K562 (cell line): ENCODE measurements around the gene TLNRD1. TPM values are rescaled to one million over a fixed set of nuclear protein-coding genes. Genes with fewer than 3 reads are reported as not detected.

Experiments used
- ATAC-seq: fragments of 200-7000 bp; cut with Tn5 transposase; 3 replicates; pipeline ENCODE4 v1.9.1; 2020; ENCODE audit warnings: moderate library complexity
- BruUV-seq: library from RNA; stranded (reverse); fragments of 400-500 nt; replicated peaks from 2 replicates; lab custom pipeline; 2021; lab: Mats Ljungman, UMichigan
- CTCF ChIA-PET: fragments of 300-600 bp; formaldehyde crosslinking; extraction: SDS; loops from one replicate; lab custom pipeline; 2021; ENCODE audit warnings: low intra/inter-chr PET ratio; lab: Yijun Ruan, JAX
- POLR2A ChIA-PET: fragments of 300-600, 350-650 bp; sonication (Branson Sonifier 250); formaldehyde crosslinking; extraction: SDS; loops from one replicate; lab custom pipeline; 2021; ENCODE audit warnings: antibody characterized with exemption, inconsistent platforms; lab: Yijun Ruan, JAX
- DNase-seq, 4 experiments: peaks; one replicate each; pipeline versions ENCODE4 v3.0.0 to v3.0.0-alpha.2; 2011 to 2018; ENCODE audit warnings: low spot score in 3 of 4, mixed read lengths in 3 of 4; ENCODE audit errors: extremely low read depth in 1 of 4
- FAIRE-seq: peaks from 2 replicates; lab custom pipeline; 2011; peaks lifted over from hg19 to GRCh38; lab: Jason Lieb, UNC
- H2AFZ ChIP-seq: 2 replicates; pipeline ENCODE4 v1.6.0; 2011; ENCODE audit warnings: low read depth, low read length, control low read depth, inconsistent platforms
- H3K27ac ChIP-seq: fragments of 200-600 bp; 3 replicates; pipeline ENCODE4 v1.8.0; 2011; ENCODE audit warnings: low read depth, mild to moderate bottlenecking, control low read depth, inconsistent platforms, low read length, moderate library complexity, mixed read lengths; ENCODE audit errors: extremely low read depth
- H3K27me3 ChIP-seq, 2 experiments: fragments of 300-600 bp in 1 of 2; 2 replicates in 1 of 2; 3 replicates in 1 of 2; pipeline versions ENCODE4 v1.6.0 to v1.8.0; 2011; ENCODE audit warnings: inconsistent platforms in 2 of 2, low read length in 2 of 2, mild to moderate bottlenecking in 1 of 2, mixed read lengths in 1 of 2, moderate library complexity in 1 of 2; ENCODE audit not compliant: control insufficient read depth in 2 of 2, insufficient read depth in 2 of 2
- H3K36me3 ChIP-seq: fragments of 300-600 bp; 3 replicates; pipeline ENCODE4 v1.8.0; 2011; ENCODE audit warnings: mild to moderate bottlenecking, low read length, inconsistent platforms; ENCODE audit not compliant: control insufficient read depth, insufficient read depth
- H3K4me1 ChIP-seq, 2 experiments: fragments of 200-600 bp in 1 of 2; replicated peaks in 1 of 2; 2 replicates in 1 of 2; 3 replicates in 1 of 2; pipeline versions ENCODE4 v1.5.1 to v1.8.0; 2011; ENCODE audit warnings: inconsistent platforms in 2 of 2, low read length in 2 of 2, mild to moderate bottlenecking in 1 of 2, mixed read lengths in 1 of 2, moderate library complexity in 1 of 2; ENCODE audit not compliant: control insufficient read depth in 2 of 2, insufficient read depth in 2 of 2
- H3K4me2 ChIP-seq: 2 replicates; pipeline ENCODE4 v1.6.1; 2011; ENCODE audit warnings: low read length, control low read depth, inconsistent platforms, mixed read lengths; ENCODE audit not compliant: insufficient read depth
- H3K4me3 ChIP-seq: fragments of 200-600 bp; sonication (generic), shearing (Covaris generic); 2 replicates; pipeline ENCODE4 v1.5.1; 2016; ENCODE audit warnings: control low read depth, inconsistent platforms
- H3K79me2 ChIP-seq: fragments of 200-600 bp; 3 replicates; pipeline ENCODE4 v1.8.0; 2011; ENCODE audit warnings: low read length, inconsistent platforms; ENCODE audit not compliant: control insufficient read depth, insufficient read depth
- H3K9ac ChIP-seq, 2 experiments: 2 replicates each; pipeline versions ENCODE4 v1.6.0 to v1.6.1; 2011; ENCODE audit warnings: low read depth in 2 of 2, low read length in 2 of 2, control low read depth in 1 of 2, inconsistent platforms in 1 of 2, mild to moderate bottlenecking in 1 of 2, mixed read lengths in 1 of 2; ENCODE audit not compliant: insufficient read depth in 1 of 2
- H3K9me1 ChIP-seq: one replicate; pipeline ENCODE4 v1.6.0; 2011; ENCODE audit warnings: inconsistent platforms, mild to moderate bottlenecking, low read length, moderate library complexity; ENCODE audit not compliant: control insufficient read depth, insufficient read depth
- H3K9me3 ChIP-seq: replicated peaks from 2 replicates; pipeline ENCODE4 v1.5.1; 2011; ENCODE audit warnings: low read depth, low read length, inconsistent platforms; ENCODE audit not compliant: control insufficient read depth, insufficient read depth
- H4K20me1 ChIP-seq: replicated peaks from 2 replicates; pipeline ENCODE4 v1.6.1; 2011; ENCODE audit warnings: low read length, inconsistent platforms, mixed read lengths; ENCODE audit not compliant: control insufficient read depth, insufficient read depth
- BRD9 ChIP-seq: fragments of 450-650 bp; IDR thresholded peaks from 2 replicates; pipeline ENCODE4 v1.6.1; 2018; ENCODE audit warnings: low read depth; ENCODE audit not compliant: partially characterized antibody
- CBX2 ChIP-seq: fragments of 200-600 bp; sonication (generic); IDR thresholded peaks from one replicate; pipeline ENCODE4 v1.6.1; 2012; ENCODE audit warnings: mild to moderate bottlenecking, low read length, inconsistent platforms; ENCODE audit not compliant: insufficient read depth, poor library complexity, severe bottlenecking
- JUND ChIP-seq, 2 experiments: IDR thresholded peaks; 2 replicates in 1 of 2; 3 replicates in 1 of 2; pipeline ENCODE4 v1.6.1; 2011; ENCODE audit warnings: borderline replicate concordance in 2 of 2, low read depth in 2 of 2, low read length in 2 of 2, improper control_type of control experiment in 1 of 2, missing biosample characterization in 1 of 2, missing genetic modification characterization in 1 of 2, missing genetic modification reagents in 1 of 2
- KLF16 ChIP-seq: IDR thresholded peaks from 2 replicates; pipeline ENCODE4 v1.6.1; 2016; ENCODE audit warnings: antibody characterized with exemption
- NFIX ChIP-seq: fragments of 250-450 bp; sonication (Bioruptor Pico); IDR thresholded peaks from 2 replicates; pipeline ENCODE4 v1.4.0; 2020; ENCODE audit warnings: low read depth, mild to moderate bottlenecking, moderate library complexity
- NRF1 ChIP-seq, 2 experiments: fragments of 450-650 bp; IDR thresholded peaks in 1 of 2; conservative IDR thresholded peaks in 1 of 2; 2 replicates each; pipeline ENCODE4 v1.6.1; 2014; ENCODE audit warnings: mild to moderate bottlenecking in 2 of 2
- POLR2A ChIP-seq: fragments of 450-650 bp; conservative IDR thresholded peaks from 2 replicates; pipeline ENCODE4 v1.6.1; 2016
- YY1 ChIP-seq, 3 experiments: IDR thresholded peaks; 2 replicates each; pipeline ENCODE4 v1.6.1; 2011; ENCODE audit warnings: low read length in 2 of 3, mild to moderate bottlenecking in 2 of 3, moderate library complexity in 2 of 3, borderline replicate concordance in 1 of 3, control low read depth in 1 of 3, low read depth in 1 of 3; ENCODE audit not compliant: insufficient read depth in 3 of 3, insufficient replicate concordance in 2 of 3, control insufficient read depth in 1 of 3, insufficient read length in 1 of 3; ENCODE audit errors: extremely low read depth in 1 of 3
- ZNF23 ChIP-seq: fragments of 250-450 bp; sonication (Bioruptor Pico); IDR thresholded peaks from 2 replicates; pipeline ENCODE4 v1.4.0; 2020; ENCODE audit warnings: mild to moderate bottlenecking
- WGBS: fragments of 100-300 bp; shearing (Covaris generic); methylation state at CpG from one replicate; pipeline ENCODE4 v1.1.6; 2016; ENCODE audit warnings: low coverage, mixed read lengths; ENCODE audit not compliant: insufficient coverage; ENCODE audit errors: missing lambda C conversion rate; 5-methylcytosine and 5-hydroxymethylcytosine counted together
- in situ Hi-C: fragments of 300-500 bp; cut with MboI; formaldehyde crosslinking; loops from 4 replicates; pipeline ENCODE4 v1.15.0; 2018; ENCODE audit warnings: inconsistent platforms, mixed read lengths
- intact Hi-C: fragments of 100-400 bp; cut with micrococcal nuclease; formaldehyde crosslinking; loops from 2 replicates; pipeline ENCODE4 v1.14.2; 2022
- polyA plus RNA-seq, 8 experiments: library from polyadenylated mRNA; depleted of rRNA in 4 of 8; stranded (reverse) in 5 of 8; unstranded in 3 of 8; fragments of >200 nt; fragmentation: Nextera tagmentation in 2 of 8; fragmentation: Illumina TruSeq in 1 of 8; extraction: Ambion mirVana in 2 of 8; extraction: Trizol in 1 of 8; gene quantifications; 2 replicates each; pipeline versions ENCODE4 v1.2.1 to v1.2.3, GENCODE V29; 2011 to 2014; ENCODE audit warnings: inconsistent platforms in 1 of 8, missing spikeins in 1 of 8
- total RNA-seq, 7 experiments: library from RNA; depleted of rRNA in 6 of 7; stranded (reverse); fragments of >200 nt in 6 of 7; fragmentation: Illumina TruSeq in 2 of 7; extraction: Trizol in 2 of 7; gene quantifications; 2 replicates each; pipeline versions ENCODE4 v1.2.1 to v1.2.3, GENCODE V29; 2011 to 2021; ENCODE audit warnings: low replicate concordance in 1 of 7
- TF ChIP-seq, protein P1 (sequence below): fragments of 250-450 bp; sonication (Bioruptor Pico); IDR thresholded peaks from 2 replicates; pipeline ENCODE4 v1.5.0; 2021
- TF ChIP-seq, protein P2 (sequence below): sonication (generic); formaldehyde crosslinking; IDR thresholded peaks from 2 replicates; pipeline ENCODE4 v1.8.0; 2022; ENCODE audit warnings: missing genetic modification reagents, mild to moderate bottlenecking, moderate library complexity, borderline replicate concordance
- TF ChIP-seq, protein P3 (sequence below): fragments of 450-650 bp; conservative IDR thresholded peaks from 2 replicates; pipeline ENCODE4 v1.6.1; 2016; ENCODE audit warnings: missing genetic modification characterization, low read depth, mild to moderate bottlenecking, missing compliant biosample characterization, moderate library complexity
- TF ChIP-seq, protein P4 (sequence below), 2 experiments: fragments of 450-650 bp in 1 of 2; sonication (generic) in 1 of 2; formaldehyde crosslinking; conservative IDR thresholded peaks; 2 replicates each; pipeline versions ENCODE4 v1.4.0 to v1.8.1; 2020 to 2022; ENCODE audit warnings: mild to moderate bottlenecking in 1 of 2, missing genetic modification reagents in 1 of 2
- TF ChIP-seq, protein P5 (sequence below): fragments of 450-650 bp; IDR thresholded peaks from one replicate; pipeline ENCODE4 v1.6.1; 2018; ENCODE audit warnings: mild to moderate bottlenecking, moderate library complexity; ENCODE audit not compliant: partially characterized antibody
- TF ChIP-seq, protein P6 (sequence below): sonication (generic); IDR thresholded peaks from 2 replicates; pipeline ENCODE4 v1.6.1; 2016

The TLNRD1 gene
- total and polyA plus RNA-seq, 9 of the 15 experiments (the other 6 are each of a cell fraction or from before 2014, with no cell fraction given) = 1.1 to 33.1 (median 5.7) TPM

DNA sequence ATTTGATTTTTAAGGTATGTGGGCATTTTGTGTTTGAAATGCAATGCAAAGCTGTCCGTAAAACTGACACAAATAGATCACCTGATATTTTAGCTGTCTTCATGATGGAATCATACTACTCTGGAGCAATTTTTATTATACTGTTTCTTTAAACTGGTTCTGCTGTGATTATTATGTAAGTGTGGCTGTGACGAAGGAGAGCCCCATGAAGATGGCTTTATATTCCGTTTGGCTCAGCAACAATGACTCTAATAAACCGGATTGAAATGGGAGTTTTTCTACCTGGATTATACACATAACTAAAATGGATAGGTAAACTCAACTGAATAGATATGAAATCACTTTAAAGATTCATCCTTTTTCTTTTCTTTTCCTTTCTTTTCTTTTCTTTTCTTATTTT, 9.4 kb downstream of the TLNRD1 start:
- DNase-seq = no peak
- Histone ChIP-seq H3K4me1 (no peaks in the 10 kb centered on the region), H3K9me3 (no peaks in the 10 kb centered on the region), H3K4me3 (no peak overlapping the region), H2AFZ (no peak overlapping the region), H4K20me1 (no peaks in the 10 kb centered on the region), H3K4me2 (no peak overlapping the region), H3K9ac (no peak overlapping the region), H3K79me2 (no peaks in the 10 kb centered on the region), H3K36me3 (no peaks in the 10 kb centered on the region), H3K9me1 (no peaks in the 10 kb centered on the region), H3K27ac (no peak overlapping the region), H3K27me3 (no peaks in the 10 kb centered on the region)
- peak; percentile 51 for FAIRE-seq
- POLR2A ChIA-PET = interaction anchor here (1.1 kb wide), 1 partner anchor 9 kb away, joined by 6 read pairs; no protein-coding TSS in a partner anchor
- 60% methylated on average over 4 of the region's 4 CpGs for WGBS
- intact Hi-C loops = no loop called here
- CTCF ChIA-PET = no interaction called here
- ATAC-seq = no peak
- in situ Hi-C loops = no loop called here
- BruUV-seq = no TSS peak
- TF ChIP-seq, protein P1, sequence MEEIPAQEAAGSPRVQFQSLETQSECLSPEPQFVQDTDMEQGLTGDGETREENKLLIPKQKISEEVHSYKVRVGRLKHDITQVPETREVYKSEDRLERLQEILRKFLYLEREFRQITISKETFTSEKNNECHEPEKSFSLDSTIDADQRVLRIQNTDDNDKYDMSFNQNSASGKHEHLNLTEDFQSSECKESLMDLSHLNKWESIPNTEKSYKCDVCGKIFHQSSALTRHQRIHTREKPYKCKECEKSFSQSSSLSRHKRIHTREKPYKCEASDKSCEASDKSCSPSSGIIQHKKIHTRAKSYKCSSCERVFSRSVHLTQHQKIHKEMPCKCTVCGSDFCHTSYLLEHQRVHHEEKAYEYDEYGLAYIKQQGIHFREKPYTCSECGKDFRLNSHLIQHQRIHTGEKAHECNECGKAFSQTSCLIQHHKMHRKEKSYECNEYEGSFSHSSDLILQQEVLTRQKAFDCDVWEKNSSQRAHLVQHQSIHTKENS (CRISPR knock-in tag) = no peak
- no peak for TF ChIP-seq NRF1 (conservative IDR thresholded peaks at IDR 0.05 in 1 of 2, IDR thresholded peaks at IDR 0.05 in 1 of 2)
- no peak for TF ChIP-seq NFIX
- no peak for TF ChIP-seq KLF16
- TF ChIP-seq, protein P2, sequence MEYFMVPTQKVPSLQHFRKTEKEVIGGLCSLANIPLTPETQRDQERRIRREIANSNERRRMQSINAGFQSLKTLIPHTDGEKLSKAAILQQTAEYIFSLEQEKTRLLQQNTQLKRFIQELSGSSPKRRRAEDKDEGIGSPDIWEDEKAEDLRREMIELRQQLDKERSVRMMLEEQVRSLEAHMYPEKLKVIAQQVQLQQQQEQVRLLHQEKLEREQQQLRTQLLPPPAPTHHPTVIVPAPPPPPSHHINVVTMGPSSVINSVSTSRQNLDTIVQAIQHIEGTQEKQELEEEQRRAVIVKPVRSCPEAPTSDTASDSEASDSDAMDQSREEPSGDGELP (CRISPR knock-in tag) = no peak
- TF ChIP-seq, protein P3, sequence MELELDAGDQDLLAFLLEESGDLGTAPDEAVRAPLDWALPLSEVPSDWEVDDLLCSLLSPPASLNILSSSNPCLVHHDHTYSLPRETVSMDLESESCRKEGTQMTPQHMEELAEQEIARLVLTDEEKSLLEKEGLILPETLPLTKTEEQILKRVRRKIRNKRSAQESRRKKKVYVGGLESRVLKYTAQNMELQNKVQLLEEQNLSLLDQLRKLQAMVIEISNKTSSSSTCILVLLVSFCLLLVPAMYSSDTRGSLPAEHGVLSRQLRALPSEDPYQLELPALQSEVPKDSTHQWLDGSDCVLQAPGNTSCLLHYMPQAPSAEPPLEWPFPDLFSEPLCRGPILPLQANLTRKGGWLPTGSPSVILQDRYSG = no peak
- TF ChIP-seq YY1 (IDR thresholded peaks at IDR 0.05; ENCODE audit: borderline replicate concordance in 1 of 3, control insufficient read depth in 1 of 3, extremely low read depth in 1 of 3, insufficient read depth in 3 of 3, insufficient read length in 1 of 3, insufficient replicate concordance in 2 of 3, low read depth in 1 of 3, low read length in 2 of 3) = no peak
- TF ChIP-seq, protein P4, sequence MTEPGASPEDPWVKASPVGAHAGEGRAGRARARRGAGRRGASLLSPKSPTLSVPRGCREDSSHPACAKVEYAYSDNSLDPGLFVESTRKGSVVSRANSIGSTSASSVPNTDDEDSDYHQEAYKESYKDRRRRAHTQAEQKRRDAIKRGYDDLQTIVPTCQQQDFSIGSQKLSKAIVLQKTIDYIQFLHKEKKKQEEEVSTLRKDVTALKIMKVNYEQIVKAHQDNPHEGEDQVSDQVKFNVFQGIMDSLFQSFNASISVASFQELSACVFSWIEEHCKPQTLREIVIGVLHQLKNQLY (CRISPR knock-in tag; conservative IDR thresholded peaks at IDR 0.05) = no peak
- no peak for TF ChIP-seq POLR2A
- TF ChIP-seq, protein P5, sequence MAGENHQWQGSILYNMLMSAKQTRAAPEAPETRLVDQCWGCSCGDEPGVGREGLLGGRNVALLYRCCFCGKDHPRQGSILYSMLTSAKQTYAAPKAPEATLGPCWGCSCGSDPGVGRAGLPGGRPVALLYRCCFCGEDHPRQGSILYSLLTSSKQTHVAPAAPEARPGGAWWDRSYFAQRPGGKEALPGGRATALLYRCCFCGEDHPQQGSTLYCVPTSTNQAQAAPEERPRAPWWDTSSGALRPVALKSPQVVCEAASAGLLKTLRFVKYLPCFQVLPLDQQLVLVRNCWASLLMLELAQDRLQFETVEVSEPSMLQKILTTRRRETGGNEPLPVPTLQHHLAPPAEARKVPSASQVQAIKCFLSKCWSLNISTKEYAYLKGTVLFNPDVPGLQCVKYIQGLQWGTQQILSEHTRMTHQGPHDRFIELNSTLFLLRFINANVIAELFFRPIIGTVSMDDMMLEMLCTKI = no peak
- no peak for TF ChIP-seq CBX2
- TF ChIP-seq, protein P6, sequence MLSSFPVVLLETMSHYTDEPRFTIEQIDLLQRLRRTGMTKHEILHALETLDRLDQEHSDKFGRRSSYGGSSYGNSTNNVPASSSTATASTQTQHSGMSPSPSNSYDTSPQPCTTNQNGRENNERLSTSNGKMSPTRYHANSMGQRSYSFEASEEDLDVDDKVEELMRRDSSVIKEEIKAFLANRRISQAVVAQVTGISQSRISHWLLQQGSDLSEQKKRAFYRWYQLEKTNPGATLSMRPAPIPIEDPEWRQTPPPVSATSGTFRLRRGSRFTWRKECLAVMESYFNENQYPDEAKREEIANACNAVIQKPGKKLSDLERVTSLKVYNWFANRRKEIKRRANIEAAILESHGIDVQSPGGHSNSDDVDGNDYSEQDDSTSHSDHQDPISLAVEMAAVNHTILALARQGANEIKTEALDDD = no peak
- TF ChIP-seq ZNF23 (CRISPR knock-in tag) = no peak
- no peak for TF ChIP-seq JUND (IDR thresholded peaks at IDR 0.05; ENCODE audit: borderline replicate concordance, low read depth, low read length)
- no peak for TF ChIP-seq JUND (tag; IDR thresholded peaks at IDR 0.05; ENCODE audit: borderline replicate concordance, low read depth, low read length)
- TF ChIP-seq BRD9 = no peak
